ENCODE data around the gene NOL4L. TPM values are rescaled to one million over a fixed set of nuclear protein-coding genes. Genes with fewer than 3 reads are reported as not detected.
A peak's percentile ranks its signal among the peaks of the same experiment; 100 is the strongest.

Gene NOL4L
- total RNA-seq, 4 donors from 2014 or later: 5.8 to 19.4 (median 12.8) TPM

- Histone ChIP-seq H3K4me1 (peaks cover 17 to 34% (median 20%) of the 10 kb centered on the region in 4 donors), H3K27me3 (no peaks in the 10 kb centered on the region), H3K9me3 (no peaks in the 10 kb centered on the region), H3K4me3 (no peak overlapping the region), H3K27ac (replicated peaks in 1 of 4) (no peak overlapping the region), H3K36me3 (no peaks in the 10 kb centered on the region)
- intact Hi-C loops (cut with DNase I): loop anchor here (10.0 kb wide), 1 partner anchor 58 kb away; the partner anchor contains the start of gene NOL4L
- TF ChIP-seq POLR2A (IDR thresholded peaks at IDR 0.05; ENCODE audit: low read depth) (no peak), CTCF (IDR thresholded peaks at IDR 0.05) (no peak), EP300 (IDR thresholded peaks at IDR 0.05) (no peak), POLR2AphosphoS5 (IDR thresholded peaks at IDR 0.05) (no peak)
- no peak for DNase-seq (ENCODE audit: extremely low spot score)
- 63% methylated on average over 4 of the region's 4 CpGs for whole genome bisulfite sequencing
Measured at GRCh38 chr20:32526541-32526940, 58.6 kb downstream of the NOL4L start.

GRCh38 chr20:32526125-32526524 is 59.0 kb downstream of the NOL4L start:
- H3K36me3 ChIP-seq: no peaks in the 10 kb centered on the region
- H3K27ac ChIP-seq (replicated peaks in 1 of 4): no peak overlapping the region
- no peak for DNase-seq (ENCODE audit: extremely low spot score)
- H3K4me3 ChIP-seq: no peak overlapping the region
- intact Hi-C loops (cut with DNase I): loop anchor here (10.0 kb wide), 1 partner anchor 59 kb away; the partner anchor contains the start of gene NOL4L
- H3K9me3 ChIP-seq: no peaks in the 10 kb centered on the region
- TF ChIP-seq POLR2AphosphoS5 (IDR thresholded peaks at IDR 0.05): no peak
- TF ChIP-seq CTCF (IDR thresholded peaks at IDR 0.05): no peak
- no peak for TF ChIP-seq EP300 (IDR thresholded peaks at IDR 0.05)
- TF ChIP-seq POLR2A (IDR thresholded peaks at IDR 0.05; ENCODE audit: low read depth): no peak
- no peaks in the 10 kb centered on the region for H3K27me3 ChIP-seq
- WGBS: 94% methylated on average over 4 of the region's 4 CpGs
- peaks cover 18 to 37% (median 20%) of the 10 kb centered on the region in 4 donors for H3K4me1 ChIP-seq

- WGBS: 41% methylated on average over 10 of the region's 13 CpGs
- Histone ChIP-seq H3K9me3 (no peaks in the 10 kb centered on the region), H3K36me3 (no peaks in the 10 kb centered on the region), H3K27me3 (no peaks in the 10 kb centered on the region), H3K4me1 (peaks cover 18 to 37% (median 20%) of the 10 kb centered on the region in 4 donors), H3K4me3 (no peak overlapping the region), H3K27ac (replicated peaks in 1 of 4) (no peak overlapping the region)
- no peak for DNase-seq (ENCODE audit: extremely low spot score)
- TF ChIP-seq CTCF (IDR thresholded peaks at IDR 0.05) (no peak), POLR2AphosphoS5 (IDR thresholded peaks at IDR 0.05) (peak in 1 of 2 donors; percentile 41)
- intact Hi-C loops (cut with DNase I): loop anchor here (10.0 kb wide), 1 partner anchor 60 kb away; the partner anchor contains the start of gene NOL4L
Measured at GRCh38 chr20:32524829-32525501, 60.2 kb downstream of the NOL4L start.

- DNase-seq (ENCODE audit: extremely low spot score): no peak
- Histone ChIP-seq H3K4me3 (no peak overlapping the region), H3K4me1 (peaks cover 18 to 37% (median 21%) of the 10 kb centered on the region in 4 donors), H3K9me3 (no peaks in the 10 kb centered on the region), H3K27me3 (no peaks in the 10 kb centered on the region), H3K36me3 (peaks cover 0 to 1% (median 0%) of the 10 kb centered on the region in 4 donors), H3K27ac (replicated peaks in 1 of 4) (no peak overlapping the region)
- intact Hi-C loops (cut with DNase I): loop anchor here (10.0 kb wide), 1 partner anchor 61 kb away; the partner anchor contains the start of gene NOL4L
- 77% methylated on average over 7 of the region's 7 CpGs for WGBS
- no peak for TF ChIP-seq POLR2A (IDR thresholded peaks at IDR 0.05; ENCODE audit: low read depth)
- TF ChIP-seq POLR2AphosphoS5 (IDR thresholded peaks at IDR 0.05): no peak
- TF ChIP-seq EP300 (IDR thresholded peaks at IDR 0.05): no peak
- no peak for TF ChIP-seq CTCF (IDR thresholded peaks at IDR 0.05)
Measured at GRCh38 chr20:32523613-32524213, 61.4 kb downstream of the NOL4L start.
